PC-9 (cell line): ENCODE results near the gene RASGEF1C.

Source experiments
- CTCF ChIP-seq: fragments of 200-600 bp; sonication (generic); conservative IDR thresholded peaks from 2 replicates; pipeline ENCODE4 v1.6.1; 2017; ENCODE audit warnings: mixed run types, antibody characterized with exemption, mild to moderate bottlenecking, moderate library complexity
- EZH2 ChIP-seq: fragments of 200-600 bp; sonication (generic); IDR thresholded peaks from 2 replicates; pipeline ENCODE4 v1.8.0; 2017; ENCODE audit warnings: antibody characterized with exemption, low read depth

- TF ChIP-seq CTCF (no peak), EZH2 (no peak)
Observed at GRCh38 chr5:180130876-180131740, 77.9 kb downstream of the RASGEF1C start.
